NT2/D1 (cell line): ENCODE results near the gene AMN1.

Experiments used
- SUZ12 ChIP-seq: IDR thresholded peaks from 2 replicates; pipeline ENCODE4 v1.6.1; 2011; ENCODE audit not compliant: insufficient read length, insufficient read depth; ENCODE audit errors: extremely low read depth
- YY1 ChIP-seq: IDR thresholded peaks from 2 replicates; pipeline ENCODE4 v1.6.1; 2011; ENCODE audit not compliant: insufficient read length, insufficient read depth
- ZNF274 ChIP-seq: IDR thresholded peaks from 2 replicates; pipeline ENCODE4 v1.6.1; 2011; ENCODE audit warnings: mild to moderate bottlenecking, low read depth, low read length

DNA sequence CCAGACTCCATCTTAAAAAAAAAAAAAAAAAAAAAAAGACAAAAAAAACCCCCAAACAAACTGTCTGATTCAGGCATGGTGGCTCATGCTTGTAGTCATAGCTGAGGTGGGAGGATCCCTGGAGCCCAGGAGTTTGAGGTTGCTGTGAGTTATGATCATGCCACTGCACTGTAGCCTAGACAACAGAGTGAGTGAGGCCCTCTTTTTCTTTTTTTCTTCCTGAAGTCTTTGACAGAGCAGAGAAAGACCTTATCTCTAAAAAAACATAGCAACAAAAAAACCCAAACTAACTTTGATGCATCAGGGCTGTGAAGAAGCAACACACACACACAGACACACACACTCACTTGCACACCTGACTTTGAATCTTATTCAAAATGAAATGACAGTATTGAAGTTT is 7.7 kb upstream of the AMN1 start:
- TF ChIP-seq SUZ12 = no peak
- no peak for TF ChIP-seq YY1
- TF ChIP-seq ZNF274 = no peak
